Nasal cavity respiratory epithelium epithelial cell of viscerocranial mucosa (primary cell): ENCODE data around the gene CCND3. TPM values are rescaled to one million over a fixed set of nuclear protein-coding genes. Genes with fewer than 3 reads are reported as not detected.

Experiments
- total RNA-seq: library from RNA; depleted of rRNA; stranded (reverse); fragments of >200 nt; gene quantifications from 2 replicates; pipeline ENCODE4 v1.2.3, GENCODE V29; 2014

Gene CCND3
- total RNA-seq = 7.9 and 38.7 TPM in 2 replicates

GRCh38 chr6:41941280-41942066, at the start of gene CCND3:
Gene CCND3 (minus strand): TSS chr6:41941808. CDS start chr6:41941649, 159 bp downstream.

GRCh38 chr6:41920921-41921711, 20.5 kb downstream of the CCND3 start, which contains the start of the genes BYSL and MED20:
Gene BYSL (plus strand): TSS chr6:41921499. CDS start chr6:41921563, 64 bp downstream.
Gene MED20 (minus strand): TSS chr6:41921139. CDS start chr6:41921018, 121 bp downstream.

GRCh38 chr6:41895300-41896233, 46.0 kb downstream of the CCND3 start, which contains the start of gene USP49:
Gene USP49 (minus strand): TSS chr6:41895375. CDS start chr6:41806983, 88,392 bp downstream.

Other genes with a start within 250 kb of the CCND3 start
- 6.5 and 13.6 TPM in 2 replicates for gene TFEB, start 206.2 kb downstream of the CCND3 start, total RNA-seq
- not detected in 2 replicates for gene PGC, start 194.4 kb downstream of the CCND3 start, total RNA-seq
- gene FRS3, start 161.9 kb downstream of the CCND3 start, total RNA-seq = 0.34 and 1.1 TPM in 2 replicates
- gene PRICKLE4, start 161.0 kb downstream of the CCND3 start, total RNA-seq = under 0.01 and 1.1 TPM in 2 replicates
- 41.9 and 47.8 TPM in 2 replicates for gene TOMM6, start 154.1 kb downstream of the CCND3 start, total RNA-seq
- gene USP49, start 46.4 kb downstream of the CCND3 start, total RNA-seq = 2.1 and 3.6 TPM in 2 replicates
- 30.5 and 40.0 TPM in 2 replicates for gene MED20, start 20.7 kb downstream of the CCND3 start, total RNA-seq
- 27.0 and 32.9 TPM in 2 replicates for gene BYSL, start 20.3 kb downstream of the CCND3 start, total RNA-seq
- gene TAF8, start 108.7 kb upstream of the CCND3 start, total RNA-seq = 11.6 and 16.2 TPM in 2 replicates
- 35.9 and 43.1 TPM in 2 replicates for gene C6orf132, start 200.8 kb upstream of the CCND3 start, total RNA-seq
- not detected in 2 replicates for gene GUCA1A, start 231.6 kb upstream of the CCND3 start, total RNA-seq